ENCODE results near the gene NRG2. TPM values are rescaled to one million over a fixed set of nuclear protein-coding genes. Genes with fewer than 3 reads are reported as not detected.

Gene NRG2
- total and polyA plus RNA-seq, 5 donors = 1.1 to 3.6 (median 1.8) TPM

DNA sequence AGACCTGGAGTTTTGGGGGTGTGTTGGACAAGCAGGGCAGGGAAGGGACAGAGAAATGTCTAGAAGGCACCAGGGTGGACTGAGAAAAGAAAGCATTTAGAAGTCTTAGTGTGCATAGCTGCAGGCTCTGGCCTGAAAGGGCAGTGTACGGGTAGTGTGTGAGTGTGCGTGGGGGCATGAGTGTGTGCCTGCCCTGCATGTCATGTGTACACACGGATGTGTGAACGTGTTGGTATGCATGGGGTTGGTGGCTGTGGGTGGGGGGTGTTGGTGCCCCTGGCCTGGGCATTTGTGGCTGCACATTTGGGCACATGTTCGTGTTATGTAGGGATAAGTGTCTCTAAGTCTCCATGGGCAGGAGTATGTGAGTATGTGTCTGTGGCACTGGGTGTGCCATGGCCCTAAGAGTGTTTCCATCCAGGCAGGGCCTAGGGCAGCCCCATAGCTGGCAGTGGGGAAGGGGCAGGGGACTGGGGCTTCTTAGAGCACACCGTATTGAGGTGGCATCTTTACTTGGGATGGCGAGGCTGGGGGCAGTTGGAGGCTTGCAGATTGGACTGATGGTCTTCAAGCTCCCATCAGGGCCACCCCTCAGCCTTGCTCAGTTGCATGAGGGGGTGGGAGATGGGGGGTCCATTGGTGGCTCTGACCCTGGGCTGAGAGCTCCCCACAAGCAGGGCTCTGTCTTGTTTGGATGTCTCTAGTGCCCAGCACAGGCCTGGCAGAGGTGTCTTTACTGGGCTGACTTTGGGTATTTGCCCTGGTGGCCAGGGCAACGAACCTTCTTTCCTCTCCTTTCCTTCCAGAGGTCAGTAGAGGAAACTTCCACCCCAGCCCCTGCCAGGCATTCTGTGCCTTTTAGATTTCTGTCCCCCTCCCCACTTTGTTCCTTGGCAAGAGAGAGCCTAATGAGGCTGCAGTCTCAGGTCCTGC is 232.5 kb downstream of the NRG2 start:
- Histone ChIP-seq H3K4me1 (ENCODE audit: control insufficient read depth, insufficient read depth, low read length) (no peaks in the 10 kb centered on the region), H3K9me3 (ENCODE audit: control insufficient read depth, low read length) (no peaks in the 10 kb centered on the region), H3K4me3 (ENCODE audit: low read length) (no peak overlapping the region), H3K27me3 (ENCODE audit: control insufficient read depth, insufficient read depth) (no peaks in the 10 kb centered on the region), H3K27ac (ENCODE audit: low read length) (no peak overlapping the region)
- ATAC-seq (no peak), DNase-seq (no peak)
- 84% methylated on average over 8 of the region's 8 CpGs for WGBS
- intact Hi-C loops (cut with DNase I) = no loop called here

- DNase-seq (no peak), ATAC-seq (no peak)
- H3K4me1 ChIP-seq (ENCODE audit: control insufficient read depth, insufficient read depth, low read length) = no peaks in the 10 kb centered on the region
- H3K27me3 ChIP-seq (ENCODE audit: control insufficient read depth, insufficient read depth) = no peaks in the 10 kb centered on the region
- H3K27ac ChIP-seq (ENCODE audit: low read length) = no peak overlapping the region
- no peak overlapping the region for H3K4me3 ChIP-seq (ENCODE audit: low read length)
- intact Hi-C loops (cut with DNase I) = no loop called here
- no peaks in the 10 kb centered on the region for H3K9me3 ChIP-seq (ENCODE audit: control insufficient read depth, low read length)
- 93% methylated on average over 11 of the region's 11 CpGs for WGBS
These were observed 233.7 kb downstream of the NRG2 start for GRCh38 chr5:139809331-139809810.

GRCh38 chr5:139808481-139809330 is 234.4 kb downstream of the NRG2 start:
- no peaks in the 10 kb centered on the region for H3K4me1 ChIP-seq (ENCODE audit: control insufficient read depth, insufficient read depth, low read length)
- H3K4me3 ChIP-seq (ENCODE audit: low read length) = no peak overlapping the region
- WGBS = 35% methylated on average over 19 of the region's 19 CpGs
- H3K27ac ChIP-seq (ENCODE audit: low read length) = no peak overlapping the region
- intact Hi-C loops (cut with DNase I) = no loop called here
- H3K9me3 ChIP-seq (ENCODE audit: control insufficient read depth, low read length) = no peaks in the 10 kb centered on the region
- ATAC-seq = peak; percentile 42 to 47
- H3K27me3 ChIP-seq (ENCODE audit: control insufficient read depth, insufficient read depth) = no peaks in the 10 kb centered on the region
- peak; percentile 34 to 73 (median 71) for DNase-seq

GRCh38 chr5:139807647-139808030 is 235.5 kb downstream of the NRG2 start:
- H3K27me3 ChIP-seq (ENCODE audit: control insufficient read depth, insufficient read depth) = no peaks in the 10 kb centered on the region
- 73% methylated on average over 6 of the region's 6 CpGs for WGBS
- DNase-seq = no peak

GRCh38 chr5:139806726-139807646 is 236.1 kb downstream of the NRG2 start:
- H3K27ac ChIP-seq (ENCODE audit: low read length) = no peak overlapping the region
- intact Hi-C loops (cut with DNase I) = no loop called here
- ATAC-seq = no peak
- no peak overlapping the region for H3K4me3 ChIP-seq (ENCODE audit: low read length)
- H3K27me3 ChIP-seq (ENCODE audit: control insufficient read depth, insufficient read depth) = no peaks in the 10 kb centered on the region
- whole genome bisulfite sequencing = 68% methylated on average over 8 of the region's 8 CpGs
- H3K9me3 ChIP-seq (ENCODE audit: control insufficient read depth, low read length) = no peaks in the 10 kb centered on the region
- no peaks in the 10 kb centered on the region for H3K4me1 ChIP-seq (ENCODE audit: control insufficient read depth, insufficient read depth, low read length)
- DNase-seq = no peak

More at GRCh38 chr5:139807647-139808030, 235.5 kb downstream of the NRG2 start:
- H3K4me1 ChIP-seq (ENCODE audit: control insufficient read depth, insufficient read depth, low read length) = no peaks in the 10 kb centered on the region
- no peak overlapping the region for H3K27ac ChIP-seq (ENCODE audit: low read length)
- intact Hi-C loops (cut with DNase I) = no loop called here
- no peaks in the 10 kb centered on the region for H3K9me3 ChIP-seq (ENCODE audit: control insufficient read depth, low read length)
- H3K4me3 ChIP-seq (ENCODE audit: low read length) = no peak overlapping the region
- ATAC-seq = no peak

- 83% methylated on average over 4 of the region's 4 CpGs for WGBS
- Histone ChIP-seq H3K9me3 (ENCODE audit: control insufficient read depth, low read length) (no peaks in the 10 kb centered on the region), H3K27me3 (ENCODE audit: control insufficient read depth, insufficient read depth) (no peaks in the 10 kb centered on the region), H3K4me1 (ENCODE audit: control insufficient read depth, insufficient read depth, low read length) (no peaks in the 10 kb centered on the region), H3K4me3 (ENCODE audit: low read length) (no peak overlapping the region), H3K27ac (ENCODE audit: low read length) (no peak overlapping the region)
- DNase-seq = no peak
- ATAC-seq = no peak
- intact Hi-C loops (cut with DNase I) = no loop called here
These were observed 237.0 kb downstream of the NRG2 start for GRCh38 chr5:139806111-139806510.

- no peaks in the 10 kb centered on the region for H3K9me3 ChIP-seq (ENCODE audit: control insufficient read depth, low read length)
- intact Hi-C loops (cut with DNase I) = no loop called here
- no peaks in the 10 kb centered on the region for H3K27me3 ChIP-seq (ENCODE audit: control insufficient read depth, insufficient read depth)
- no peak for ATAC-seq
- no peak overlapping the region for H3K27ac ChIP-seq (ENCODE audit: low read length)
- DNase-seq = no peak
- no peak overlapping the region for H3K4me3 ChIP-seq (ENCODE audit: low read length)
- WGBS = 95% methylated on average over 2 of the region's 2 CpGs
- no peaks in the 10 kb centered on the region for H3K4me1 ChIP-seq (ENCODE audit: control insufficient read depth, insufficient read depth, low read length)
These were observed 237.6 kb downstream of the NRG2 start for GRCh38 chr5:139805545-139805944.

DNA sequence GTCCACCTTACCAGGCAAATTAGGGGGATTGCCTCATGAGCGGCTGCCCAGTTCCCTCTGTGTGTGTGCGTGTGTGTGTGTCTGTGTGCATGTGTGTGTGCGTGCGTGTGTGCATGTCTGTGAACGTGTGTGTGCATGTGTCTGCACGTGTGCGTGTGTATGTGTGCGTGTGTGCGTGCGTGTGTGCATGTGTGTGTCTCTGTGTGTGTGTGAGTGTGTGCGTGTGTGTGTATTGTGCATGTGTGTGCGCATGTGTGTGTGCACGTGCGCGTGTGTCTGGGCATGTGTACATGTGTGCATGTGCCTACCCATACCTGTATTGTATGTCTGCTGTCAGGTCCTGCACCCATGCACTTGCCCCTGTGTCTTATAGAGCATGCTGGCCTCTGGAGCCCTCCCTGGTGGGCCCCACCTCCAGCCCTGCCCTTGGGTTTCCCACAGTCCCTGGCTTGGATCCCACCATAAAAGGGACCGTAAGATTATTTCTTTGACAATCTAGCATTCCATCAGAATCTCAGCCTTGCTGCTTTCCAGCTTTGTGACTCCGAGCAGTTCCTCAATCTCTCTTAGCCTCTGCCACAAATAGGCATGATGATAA is 238.2 kb downstream of the NRG2 start:
- peak in 1 of 3 donors; percentile 17 for DNase-seq
- no peak for ATAC-seq
- intact Hi-C loops (cut with DNase I) = no loop called here
- H3K9me3 ChIP-seq (ENCODE audit: control insufficient read depth, low read length) = no peaks in the 10 kb centered on the region
- no peaks in the 10 kb centered on the region for H3K4me1 ChIP-seq (ENCODE audit: control insufficient read depth, insufficient read depth, low read length)
- H3K27me3 ChIP-seq (ENCODE audit: control insufficient read depth, insufficient read depth) = no peaks in the 10 kb centered on the region
- no peak overlapping the region for H3K27ac ChIP-seq (ENCODE audit: low read length)
- 90% methylated on average over 17 of the region's 17 CpGs for WGBS
- no peak overlapping the region for H3K4me3 ChIP-seq (ENCODE audit: low read length)

GRCh38 chr5:139803978-139804377 is 239.1 kb downstream of the NRG2 start:
- DNase-seq (no peak), ATAC-seq (no peak)
- Histone ChIP-seq H3K9me3 (ENCODE audit: control insufficient read depth, low read length) (no peaks in the 10 kb centered on the region), H3K27me3 (ENCODE audit: control insufficient read depth, insufficient read depth) (no peaks in the 10 kb centered on the region), H3K27ac (ENCODE audit: low read length) (no peak overlapping the region), H3K4me3 (ENCODE audit: low read length) (no peak overlapping the region), H3K4me1 (ENCODE audit: control insufficient read depth, insufficient read depth, low read length) (no peaks in the 10 kb centered on the region)
- WGBS = 86% methylated on average over 2 of the region's 2 CpGs
- intact Hi-C loops (cut with DNase I) = no loop called here

DNA sequence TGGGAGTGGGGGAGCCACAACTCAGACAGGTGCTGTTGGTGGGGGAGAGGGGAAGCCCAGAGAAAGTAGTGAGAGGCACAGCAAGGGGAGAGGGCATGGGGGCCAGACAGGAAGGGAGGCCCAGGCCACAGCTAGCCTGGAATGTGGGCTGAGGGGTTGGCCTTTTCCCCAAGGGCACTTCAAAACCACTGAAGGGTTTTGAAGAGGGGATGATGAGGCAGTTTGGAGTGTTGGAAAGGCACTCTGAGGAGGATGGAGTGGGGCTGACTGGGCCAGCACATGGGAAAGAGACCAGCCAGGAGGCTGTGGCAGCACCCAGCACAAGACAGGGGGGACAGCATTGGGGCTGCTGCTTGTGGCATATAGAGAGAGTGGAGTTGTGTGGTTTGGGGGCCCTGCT is 243.7 kb downstream of the NRG2 start:
- intact Hi-C loops (cut with DNase I) = no loop called here
- DNase-seq (no peak), ATAC-seq (no peak)
- Histone ChIP-seq H3K4me3 (ENCODE audit: low read length) (no peak overlapping the region), H3K9me3 (ENCODE audit: control insufficient read depth, low read length) (no peaks in the 10 kb centered on the region), H3K4me1 (ENCODE audit: control insufficient read depth, insufficient read depth, low read length) (no peaks in the 10 kb centered on the region), H3K27me3 (ENCODE audit: control insufficient read depth, insufficient read depth) (no peaks in the 10 kb centered on the region), H3K27ac (ENCODE audit: low read length) (no peak overlapping the region)
